H1 (cell line): ENCODE data around the gene RAB40C. TPM values are rescaled to one million over a fixed set of nuclear protein-coding genes. Genes with fewer than 3 reads are reported as not detected.

Experiments used
- CTCF ChIA-PET: fragments of 300-600 bp; sonication (Branson Sonifier 250); formaldehyde crosslinking; loops from one replicate; lab custom pipeline; 2021; ENCODE audit not compliant: partially characterized antibody; lab: Charles Lee
- POLR2A ChIA-PET: fragments of 300-600 bp; sonication (Branson Sonifier 250); formaldehyde crosslinking; loops from one replicate; lab custom pipeline; 2021; ENCODE audit warnings: inconsistent platforms; ENCODE audit not compliant: partially characterized antibody; lab: Charles Lee
- DNase-seq, 2 experiments: peaks; one replicate each; pipeline versions ENCODE4 v3.0.0 to v3.0.0-alpha.2; 2010 to 2022; ENCODE audit warnings: low spot score in 2 of 2, low read depth in 1 of 2, mixed read lengths in 1 of 2
- FAIRE-seq: peaks from 2 replicates; lab custom pipeline; 2011; peaks lifted over from hg19 to GRCh38; lab: Jason Lieb, UNC
- H2AFZ ChIP-seq: 2 replicates; pipeline ENCODE4 v1.8.1; 2012; ENCODE audit warnings: low read length, inconsistent platforms
- H2AK5ac ChIP-seq: 2 replicates; pipeline ENCODE4 v1.6.1; 2013; ENCODE audit warnings: low read depth, low read length
- H2BK120ac ChIP-seq: replicated peaks from 2 replicates; pipeline ENCODE3; 2013; ENCODE audit warnings: low read depth, low read length, inconsistent platforms
- H2BK12ac ChIP-seq: 2 replicates; pipeline ENCODE4 v1.6.1; 2013; ENCODE audit warnings: low read depth, low read length
- H2BK15ac ChIP-seq: 2 replicates; pipeline ENCODE4 v1.6.1; 2013; ENCODE audit warnings: low read length
- H2BK20ac ChIP-seq: 2 replicates; pipeline ENCODE4 v1.6.1; 2013; ENCODE audit warnings: low read length
- H2BK5ac ChIP-seq: 2 replicates; pipeline ENCODE4 v1.6.1; 2013; ENCODE audit warnings: low read depth, low read length
- H3K14ac ChIP-seq: 2 replicates; pipeline ENCODE4 v1.6.1; 2013; ENCODE audit warnings: inconsistent platforms; ENCODE audit not compliant: insufficient read length
- H3K18ac ChIP-seq: 2 replicates; pipeline ENCODE4 v1.6.1; 2013; ENCODE audit warnings: low read length; ENCODE audit errors: extremely low read depth
- H3K23ac ChIP-seq: 2 replicates; pipeline ENCODE4 v1.6.1; 2013; ENCODE audit warnings: inconsistent platforms; ENCODE audit not compliant: insufficient read length
- H3K23me2 ChIP-seq: 2 replicates; pipeline ENCODE4 v1.6.1; 2013; ENCODE audit warnings: low read depth, low read length
- H3K27ac ChIP-seq: 2 replicates; pipeline ENCODE4 v1.6.1; 2011; ENCODE audit warnings: low read depth, low read length, inconsistent platforms
- H3K27me3 ChIP-seq, 4 experiments: replicated peaks in 1 of 4; 1 replicate in 1 of 4; 2 replicates in 3 of 4; pipeline versions ENCODE4 v1.6.1 to v1.8.1; 2011 to 2013; ENCODE audit warnings: low read length in 3 of 4, mild to moderate bottlenecking in 3 of 4, inconsistent platforms in 2 of 4, mixed read lengths in 2 of 4, moderate library complexity in 1 of 4; ENCODE audit not compliant: control insufficient read depth in 3 of 4, insufficient read depth in 3 of 4; ENCODE audit errors: extremely low read depth in 1 of 4
- H3K36me3 ChIP-seq, 4 experiments: 2 replicates each; pipeline versions ENCODE4 v1.6.1 to v1.8.1; 2011 to 2013; ENCODE audit warnings: mild to moderate bottlenecking in 4 of 4, low read length in 3 of 4, moderate library complexity in 2 of 4, control low read depth in 1 of 4, inconsistent platforms in 1 of 4; ENCODE audit not compliant: insufficient read depth in 4 of 4, control insufficient read depth in 2 of 4
- H3K4ac ChIP-seq: replicated peaks from 2 replicates; pipeline ENCODE3; 2013; ENCODE audit warnings: low read length, low read depth, mixed read lengths, inconsistent platforms; ENCODE audit not compliant: insufficient read length
- H3K4me1 ChIP-seq, 4 experiments: replicated peaks in 1 of 4; 1 replicate in 1 of 4; 2 replicates in 3 of 4; pipeline versions ENCODE4 v1.6.1 to v1.8.1; 2011 to 2013; ENCODE audit warnings: low read length in 3 of 4, inconsistent platforms in 2 of 4, mixed read lengths in 1 of 4; ENCODE audit not compliant: insufficient read depth in 4 of 4, control insufficient read depth in 3 of 4
- H3K4me2 ChIP-seq, 2 experiments: 2 replicates each; pipeline versions ENCODE4 v1.6.1 to v1.8.1; 2011 to 2013; ENCODE audit warnings: low read depth in 2 of 2, low read length in 2 of 2, control low read depth in 1 of 2, inconsistent platforms in 1 of 2, mild to moderate bottlenecking in 1 of 2; ENCODE audit not compliant: insufficient read depth in 1 of 2
- H3K4me3 ChIP-seq, 4 experiments: fragments of 200-600, 300-600 bp in 1 of 4; sonication (generic), shearing (Covaris generic), sonication (Bioruptor Twin) in 1 of 4; 2 replicates each; pipeline versions ENCODE4 v1.5.1 to v1.8.1; 2011 to 2016; ENCODE audit warnings: low read length in 4 of 4, low read depth in 3 of 4, control low read depth in 2 of 4, inconsistent platforms in 2 of 4, mild to moderate bottlenecking in 2 of 4, mixed read lengths in 1 of 4, moderate library complexity in 1 of 4; ENCODE audit not compliant: insufficient read depth in 2 of 4; ENCODE audit errors: extremely low read depth in 1 of 4
- H3K56ac ChIP-seq: replicated peaks from 2 replicates; pipeline ENCODE3; 2013; ENCODE audit warnings: low read depth, mild to moderate bottlenecking, mixed read lengths, low read length, inconsistent platforms; ENCODE audit not compliant: insufficient read length
- H3K79me1 ChIP-seq: 2 replicates; pipeline ENCODE4 v1.6.1; 2013; ENCODE audit warnings: low read depth, low read length, control low read depth
- H3K79me2 ChIP-seq, 2 experiments: 2 replicates each; pipeline versions ENCODE4 v1.6.1 to v1.8.1; 2012 to 2013; ENCODE audit warnings: low read length in 2 of 2, mild to moderate bottlenecking in 2 of 2, inconsistent platforms in 1 of 2; ENCODE audit not compliant: insufficient read depth in 2 of 2, control insufficient read depth in 1 of 2
- H3K9ac ChIP-seq, 4 experiments: replicated peaks in 1 of 4; 1 replicate in 1 of 4; 2 replicates in 3 of 4; pipeline versions ENCODE4 v1.6.1 to v1.8.1; 2011 to 2013; ENCODE audit warnings: low read depth in 3 of 4, low read length in 3 of 4, control low read depth in 2 of 4, mild to moderate bottlenecking in 2 of 4, moderate library complexity in 2 of 4, inconsistent platforms in 1 of 4; ENCODE audit errors: extremely low read depth in 1 of 4
- H3K9me3 ChIP-seq, 2 experiments: 2 replicates each; pipeline versions ENCODE4 v1.6.1 to v1.8.1; 2012 to 2013; ENCODE audit warnings: mild to moderate bottlenecking in 2 of 2, moderate library complexity in 2 of 2, control low read depth in 1 of 2, inconsistent platforms in 1 of 2, low read depth in 1 of 2, low read length in 1 of 2, mixed read lengths in 1 of 2; ENCODE audit not compliant: insufficient read depth in 2 of 2
- H4K20me1 ChIP-seq, 2 experiments: replicated peaks in 1 of 2; 2 replicates each; pipeline versions ENCODE3 to v1.8.1; 2011 to 2013; ENCODE audit warnings: inconsistent platforms in 2 of 2, low read length in 2 of 2, mild to moderate bottlenecking in 1 of 2; ENCODE audit not compliant: insufficient read depth in 2 of 2, control insufficient read depth in 1 of 2
- H4K5ac ChIP-seq: 2 replicates; pipeline ENCODE4 v1.6.1; 2013; ENCODE audit warnings: low read length, low read depth, mixed read lengths, inconsistent platforms; ENCODE audit not compliant: insufficient read length
- H4K8ac ChIP-seq: 2 replicates; pipeline ENCODE4 v1.8.0; 2013; ENCODE audit warnings: mild to moderate bottlenecking, moderate library complexity, low read length, inconsistent platforms; ENCODE audit not compliant: insufficient read depth; ENCODE audit errors: extremely low read depth
- H4K91ac ChIP-seq: replicated peaks from 2 replicates; pipeline ENCODE3; 2013; ENCODE audit warnings: low read length, mixed read lengths, inconsistent platforms; ENCODE audit not compliant: insufficient read length
- WGBS, 2 experiments: shearing (Covaris generic) in 1 of 2; methylation state at CpG; one replicate each; pipeline versions ENCODE4 v1.1.6 to v1.1.7; 2013 to 2015; ENCODE audit warnings: low lambda C conversion rate in 2 of 2, mixed read lengths in 2 of 2, inconsistent platforms in 1 of 2, low coverage in 1 of 2, missing lambda C conversion rate in 1 of 2; ENCODE audit not compliant: insufficient replicate concordance in 2 of 2, insufficient coverage in 1 of 2, insufficient read length in 1 of 2; ENCODE audit errors: extremely low coverage in 1 of 2, missing lambda C conversion rate in 1 of 2; 5-methylcytosine and 5-hydroxymethylcytosine counted together
- polyA plus RNA-seq, 7 experiments: library from polyadenylated mRNA; depleted of rRNA in 3 of 7; stranded (reverse) in 5 of 7; unstranded in 2 of 7; fragments of >200 nt in 5 of 7; fragments of 200-250 nt in 2 of 7; gene quantifications; 1 replicate in 5 of 7; 2 replicates in 1 of 7; 4 replicates in 1 of 7; pipeline versions ENCODE4 v1.2.1 to v1.2.3, GENCODE V29; 2011 to 2013; ENCODE audit warnings: missing spikeins in 2 of 7, mixed read lengths in 2 of 7
- total RNA-seq: library from RNA; stranded (reverse); fragmentation: NEBNext Ultra II Directional; extraction: Animal tissue kit (Norgen Biotek cat#: 25700); gene quantifications from 2 replicates; pipeline ENCODE4 v1.2.1, GENCODE V29; 2021

Gene RAB40C
- total and polyA plus RNA-seq, 2 of the 8 experiments (the other 6 are each of a cell fraction or from before 2014, with no cell fraction given) = 13.9 to 15.6 TPM

GRCh38 chr16:575354-576196 lies 14.3 kb upstream of the RAB40C start:
- H4K8ac ChIP-seq = no peak overlapping the region
- no peaks in the 10 kb centered on the region; the same call in none of the 2 replicates for H3K79me1 ChIP-seq
- H2BK120ac ChIP-seq = no peak overlapping the region
- no peak overlapping the region for H3K4ac ChIP-seq
- ChIA-PET CTCF (interaction anchor here (0.9 to 2.7 kb wide), 10 partner anchors 11 to 85 kb away, joined by 3 to 30 read pairs (median 4); partner anchors contain the start of gene RAB40C), POLR2A (interaction anchor here (0.8 to 1.7 kb wide), 6 partner anchors 9 to 119 kb away, joined by 3 to 4 read pairs (median 4); partner anchors contain the start of gene NHLRC4)
- H3K56ac ChIP-seq = no peak overlapping the region
- H3K4me3 ChIP-seq = no peak overlapping the region
- H2AFZ ChIP-seq = no peak overlapping the region
- H3K27me3 ChIP-seq = no peaks in the 10 kb centered on the region
- peaks cover 0 to 3% (median 1%) of the 10 kb centered on the region in 4 experiments; a peak in 4 of 7 replicates for H3K4me1 ChIP-seq
- 95% methylated on average over 29 of the region's 36 CpGs; no CpG with 5 or more reads in 1 of the 2 experiments for WGBS, 2 experiments
- H3K18ac ChIP-seq = no peak overlapping the region
- no peak overlapping the region for H4K5ac ChIP-seq
- no peak overlapping the region for H4K91ac ChIP-seq
- H2BK15ac ChIP-seq = no peak overlapping the region
- H3K27ac ChIP-seq = no peak overlapping the region
- H2BK12ac ChIP-seq = no peak overlapping the region
- peaks cover 0 to 18% of the 10 kb centered on the region in 2 experiments for H4K20me1 ChIP-seq
- H3K23ac ChIP-seq = no peak overlapping the region
- peaks cover 0 to 14% (median 0%) of the 10 kb centered on the region in 4 experiments; a peak in 3 of 8 replicates for H3K36me3 ChIP-seq
- peaks cover 0 to 5% of the 10 kb centered on the region in 2 experiments; a peak in 1 of 4 replicates for H3K79me2 ChIP-seq
- H3K23me2 ChIP-seq = peaks cover 2% of the 10 kb centered on the region; the same call in 1 of the 2 replicates
- no peaks in the 10 kb centered on the region for H3K9me3 ChIP-seq
- H3K4me2 ChIP-seq = no peak overlapping the region
- DNase-seq (no peak), FAIRE-seq (no peak)
- H2BK20ac ChIP-seq = no peak overlapping the region
- no peak overlapping the region for H3K14ac ChIP-seq
- no peak overlapping the region for H2AK5ac ChIP-seq
- no peak overlapping the region for H3K9ac ChIP-seq
- no peak overlapping the region for H2BK5ac ChIP-seq
